Measurements from ENCODE around the gene ZG16B. TPM values are rescaled to one million over a fixed set of nuclear protein-coding genes. Genes with fewer than 3 reads are reported as not detected.

Gene ZG16B
- total RNA-seq, 4 donors from 2014 or later, result 17.7 to 80.5 (median 23.4) TPM

DNA sequence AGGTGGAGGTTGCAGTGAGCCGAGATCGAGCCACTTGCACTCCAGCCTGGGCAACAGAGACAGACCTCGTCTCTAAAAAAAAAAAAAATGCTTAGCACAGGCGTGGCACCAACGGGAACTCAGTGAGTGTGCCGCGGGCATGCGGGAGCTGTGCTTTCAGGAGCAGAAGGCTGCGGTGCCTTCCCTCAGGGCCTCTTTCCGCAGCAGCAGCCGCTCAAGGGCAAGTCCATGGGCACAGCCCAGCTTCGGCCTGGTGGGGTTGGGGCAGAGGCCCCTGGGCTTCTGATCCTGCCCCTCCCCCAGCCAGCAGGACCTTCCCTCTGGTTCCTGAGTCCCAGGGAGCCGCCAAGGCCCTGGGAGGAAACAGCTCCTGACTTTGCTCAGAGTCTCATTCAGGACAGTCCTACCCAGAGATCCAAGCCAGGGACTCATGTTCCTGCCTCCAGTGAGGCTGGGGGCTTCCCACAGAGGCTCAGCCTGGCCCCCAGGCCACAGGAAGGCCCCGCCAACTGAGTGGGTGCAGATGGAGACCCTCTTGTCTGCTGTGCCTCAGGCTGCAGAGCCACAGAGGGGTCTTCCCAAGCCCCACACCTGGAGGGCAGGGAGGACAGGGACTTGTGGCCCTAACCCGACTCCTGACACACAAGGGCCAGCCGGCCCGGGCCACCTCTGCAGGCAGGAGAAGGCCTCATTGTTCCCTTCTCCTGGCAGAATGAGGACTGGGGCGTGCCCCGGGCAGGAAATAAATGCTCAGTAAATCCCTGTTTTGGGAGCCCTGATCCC is 3.3 kb upstream of the ZG16B start:
- Histone ChIP-seq H3K27ac (no peak overlapping the region), H3K9me3 (no peaks in the 10 kb centered on the region), H3K36me3 (no peaks in the 10 kb centered on the region), H3K4me1 (peaks cover 8% of the 10 kb centered on the region), H3K27me3 (peaks cover 17% of the 10 kb centered on the region), H3K4me3 (no peak overlapping the region)
- TF ChIP-seq CTCF (IDR thresholded peaks at IDR 0.05), result no peak
- TF ChIP-seq EP300 (IDR thresholded peaks at IDR 0.05), result no peak
- TF ChIP-seq POLR2AphosphoS5 (IDR thresholded peaks at IDR 0.05), result no peak
- no peak for TF ChIP-seq POLR2A (IDR thresholded peaks at IDR 0.05)
- peak; percentile 56 to 70 for DNase-seq (ENCODE audit: low spot score in 2 of 2)
- 58% methylated on average over 18 of the region's 19 CpGs for WGBS

DNA sequence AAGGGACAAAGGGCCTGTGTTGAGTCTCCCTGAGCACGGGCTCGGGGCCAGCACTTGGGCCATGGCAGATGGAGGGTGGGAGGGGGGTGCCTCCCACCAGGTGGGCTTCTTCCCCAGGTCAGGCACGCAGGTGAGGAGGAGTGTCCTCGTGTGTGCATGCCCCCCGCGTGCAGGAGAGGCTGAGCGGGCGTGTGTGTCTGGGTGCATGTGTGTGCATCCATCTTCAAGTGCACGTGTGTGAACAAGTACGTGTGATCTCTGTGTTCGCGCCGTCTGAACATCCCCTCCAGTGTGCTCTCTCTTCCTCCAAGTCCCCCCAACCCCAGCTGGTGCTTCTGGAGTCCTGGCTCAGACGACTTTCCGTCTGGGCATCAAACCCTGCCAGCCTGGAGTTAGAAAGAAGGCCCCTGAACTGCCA is 2.7 kb upstream of the ZG16B start:
- no CpG with 5 or more reads among the region's 15 CpGs for WGBS
- no peak for TF ChIP-seq POLR2AphosphoS5 (IDR thresholded peaks at IDR 0.05)
- no peak for TF ChIP-seq EP300 (IDR thresholded peaks at IDR 0.05)
- no peak for TF ChIP-seq POLR2A (IDR thresholded peaks at IDR 0.05)
- no peak for TF ChIP-seq CTCF (IDR thresholded peaks at IDR 0.05)
- Histone ChIP-seq H3K27me3 (peaks cover 20% of the 10 kb centered on the region), H3K36me3 (no peaks in the 10 kb centered on the region), H3K4me1 (peaks cover 8% of the 10 kb centered on the region), H3K4me3 (no peak overlapping the region), H3K9me3 (no peaks in the 10 kb centered on the region), H3K27ac (no peak overlapping the region)
- DNase-seq (ENCODE audit: low spot score in 2 of 2), result peak in 1 of 2 donors; percentile 75

GRCh38 chr16:2827831-2828520 is 2.1 kb upstream of the ZG16B start:
- 78% methylated on average over 8 of the region's 14 CpGs for WGBS

DNA sequence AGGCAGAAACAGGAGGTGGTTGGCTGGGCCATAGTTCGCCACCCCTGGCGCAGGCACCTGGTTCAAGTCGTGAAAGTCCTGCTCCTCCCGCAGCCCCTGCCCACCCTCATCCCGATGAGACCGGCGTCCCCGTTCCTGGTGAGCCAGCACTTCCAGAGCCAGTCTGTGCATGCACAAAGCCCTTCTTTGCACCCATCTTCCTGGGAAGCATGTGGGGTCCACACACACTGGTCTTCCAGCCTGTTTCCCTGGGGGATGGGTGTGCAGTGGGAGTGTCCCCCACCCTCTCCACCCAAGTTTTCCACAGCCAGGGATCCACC is 1.6 kb upstream of the ZG16B start:
- WGBS, result 73% methylated on average over 8 of the region's 8 CpGs
- Histone ChIP-seq H3K4me3 (no peak overlapping the region), H3K27ac (no peak overlapping the region), H3K4me1 (peaks cover 8% of the 10 kb centered on the region), H3K36me3 (no peaks in the 10 kb centered on the region), H3K9me3 (no peaks in the 10 kb centered on the region), H3K27me3 (peaks cover 26% of the 10 kb centered on the region)
- peak in 1 of 2 donors; percentile 52 for DNase-seq (ENCODE audit: low spot score in 2 of 2)
- TF ChIP-seq POLR2AphosphoS5 (IDR thresholded peaks at IDR 0.05), result no peak
- no peak for TF ChIP-seq CTCF (IDR thresholded peaks at IDR 0.05)
- TF ChIP-seq POLR2A (IDR thresholded peaks at IDR 0.05), result no peak
- TF ChIP-seq EP300 (IDR thresholded peaks at IDR 0.05), result no peak

More at GRCh38 chr16:2827831-2828520, 2.1 kb upstream of the ZG16B start:
- H3K27me3 ChIP-seq, result peaks cover 25% of the 10 kb centered on the region
- DNase-seq (ENCODE audit: low spot score in 2 of 2), result peak in 1 of 2 donors; percentile 53
- TF ChIP-seq POLR2AphosphoS5 (IDR thresholded peaks at IDR 0.05) (no peak), CTCF (IDR thresholded peaks at IDR 0.05) (no peak), EP300 (IDR thresholded peaks at IDR 0.05) (no peak), POLR2A (IDR thresholded peaks at IDR 0.05) (no peak)
- no peaks in the 10 kb centered on the region for H3K36me3 ChIP-seq
- peaks cover 8% of the 10 kb centered on the region for H3K4me1 ChIP-seq
- no peaks in the 10 kb centered on the region for H3K9me3 ChIP-seq
- no peak overlapping the region for H3K27ac ChIP-seq
- no peak overlapping the region for H3K4me3 ChIP-seq

DNA sequence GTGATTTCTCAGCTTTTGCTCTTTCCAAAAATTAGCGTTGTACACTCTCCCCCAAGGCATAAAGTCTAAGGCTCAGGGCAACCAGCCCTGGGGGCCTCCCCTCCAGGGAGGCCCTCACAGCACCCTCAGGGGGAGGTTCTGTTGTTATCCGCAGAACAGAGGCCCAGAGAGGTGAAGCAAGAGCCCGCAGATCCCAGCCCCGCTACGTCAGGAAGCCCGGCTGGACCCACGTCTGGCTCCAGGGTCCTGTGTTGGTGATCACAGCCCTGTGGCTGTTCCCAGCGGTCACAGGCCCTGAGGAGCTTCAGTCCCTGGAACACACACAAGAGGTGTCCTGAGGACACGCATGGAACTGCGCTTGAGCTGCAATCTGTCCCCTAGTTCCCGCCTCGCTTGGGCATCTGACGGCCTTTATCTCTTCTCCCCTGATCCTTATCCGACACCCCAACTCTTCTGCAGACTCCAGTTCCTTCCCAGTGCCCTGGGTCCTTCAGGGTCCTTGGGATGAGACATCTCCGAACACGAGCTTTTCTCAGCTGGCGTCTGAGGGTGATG is 1.1 kb upstream of the ZG16B start:
- no peak for DNase-seq (ENCODE audit: low spot score in 2 of 2)
- Histone ChIP-seq H3K36me3 (no peaks in the 10 kb centered on the region), H3K9me3 (no peaks in the 10 kb centered on the region), H3K27ac (no peak overlapping the region), H3K4me3 (no peak overlapping the region), H3K4me1 (peaks cover 8% of the 10 kb centered on the region), H3K27me3 (peaks cover 26% of the 10 kb centered on the region)
- 84% methylated on average over 17 of the region's 17 CpGs for WGBS
- TF ChIP-seq EP300 (IDR thresholded peaks at IDR 0.05) (no peak), CTCF (IDR thresholded peaks at IDR 0.05) (no peak), POLR2A (IDR thresholded peaks at IDR 0.05) (no peak), POLR2AphosphoS5 (IDR thresholded peaks at IDR 0.05) (no peak)
